ENCODE data around the gene PLAAT5. TPM values are rescaled to one million over a fixed set of nuclear protein-coding genes. Genes with fewer than 3 reads are reported as not detected.
"Not testable (repeated sequence)": the region's sequence is repeated elsewhere in the genome, so short reads cannot be mapped to it uniquely, and the experiment has no call there.

The PLAAT5 gene
- total and polyA plus RNA-seq, 2 donors from 2014 or later = 0.72 to 7.6 TPM

DNA sequence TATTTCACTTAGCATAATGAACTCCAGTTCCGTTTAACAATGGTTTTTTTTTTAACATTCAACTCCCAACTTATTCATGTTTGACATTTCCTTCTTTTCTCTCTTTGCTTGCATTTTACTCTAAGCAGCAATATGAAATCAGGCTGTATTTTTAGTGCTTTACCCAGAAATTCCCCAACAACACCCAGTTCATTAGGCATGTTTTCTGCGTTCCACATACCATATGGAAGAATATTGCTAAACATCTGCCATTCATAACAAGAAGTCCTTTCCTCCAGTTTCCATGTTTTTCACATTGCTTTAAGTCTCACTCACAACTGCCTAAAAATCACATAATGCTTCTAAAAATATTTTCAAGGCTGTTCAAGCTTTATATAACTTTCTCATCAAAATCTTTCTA is 45.8 kb downstream of the PLAAT5 start:
- TF ChIP-seq, protein P1, sequence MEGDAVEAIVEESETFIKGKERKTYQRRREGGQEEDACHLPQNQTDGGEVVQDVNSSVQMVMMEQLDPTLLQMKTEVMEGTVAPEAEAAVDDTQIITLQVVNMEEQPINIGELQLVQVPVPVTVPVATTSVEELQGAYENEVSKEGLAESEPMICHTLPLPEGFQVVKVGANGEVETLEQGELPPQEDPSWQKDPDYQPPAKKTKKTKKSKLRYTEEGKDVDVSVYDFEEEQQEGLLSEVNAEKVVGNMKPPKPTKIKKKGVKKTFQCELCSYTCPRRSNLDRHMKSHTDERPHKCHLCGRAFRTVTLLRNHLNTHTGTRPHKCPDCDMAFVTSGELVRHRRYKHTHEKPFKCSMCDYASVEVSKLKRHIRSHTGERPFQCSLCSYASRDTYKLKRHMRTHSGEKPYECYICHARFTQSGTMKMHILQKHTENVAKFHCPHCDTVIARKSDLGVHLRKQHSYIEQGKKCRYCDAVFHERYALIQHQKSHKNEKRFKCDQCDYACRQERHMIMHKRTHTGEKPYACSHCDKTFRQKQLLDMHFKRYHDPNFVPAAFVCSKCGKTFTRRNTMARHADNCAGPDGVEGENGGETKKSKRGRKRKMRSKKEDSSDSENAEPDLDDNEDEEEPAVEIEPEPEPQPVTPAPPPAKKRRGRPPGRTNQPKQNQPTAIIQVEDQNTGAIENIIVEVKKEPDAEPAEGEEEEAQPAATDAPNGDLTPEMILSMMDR (IDR thresholded peaks at IDR 0.05; ENCODE audit: borderline replicate concordance, extremely low read depth, insufficient read depth) = no peak
- no peaks in the 10 kb centered on the region for H3K9me3 ChIP-seq (ENCODE audit: control insufficient read depth in 2 of 3, insufficient read depth in 1 of 3, low read length in 3 of 3)
- no peak overlapping the region for H3K4me3 ChIP-seq (ENCODE audit: low read length in 3 of 3)
- H3K9ac ChIP-seq (ENCODE audit: low read length in 3 of 3) = no peak overlapping the region
- no peaks in the 10 kb centered on the region for H3K36me3 ChIP-seq (ENCODE audit: control insufficient read depth in 2 of 3, insufficient read depth in 3 of 3, low read length in 3 of 3)
- no peak for DNase-seq
- intact Hi-C loops (cut with DNase I) = no loop called here
- no peak overlapping the region for H3K27ac ChIP-seq (ENCODE audit: low read depth in 2 of 2, low read length in 2 of 2)
- H3K27me3 ChIP-seq (ENCODE audit: control insufficient read depth, insufficient read depth, low read length) = no peaks in the 10 kb centered on the region
- FAIRE-seq = no peak
- H3K4me1 ChIP-seq (ENCODE audit: control insufficient read depth in 2 of 3, insufficient read depth in 2 of 3, low read depth in 1 of 3, low read length in 3 of 3) = no peaks in the 10 kb centered on the region

DNA sequence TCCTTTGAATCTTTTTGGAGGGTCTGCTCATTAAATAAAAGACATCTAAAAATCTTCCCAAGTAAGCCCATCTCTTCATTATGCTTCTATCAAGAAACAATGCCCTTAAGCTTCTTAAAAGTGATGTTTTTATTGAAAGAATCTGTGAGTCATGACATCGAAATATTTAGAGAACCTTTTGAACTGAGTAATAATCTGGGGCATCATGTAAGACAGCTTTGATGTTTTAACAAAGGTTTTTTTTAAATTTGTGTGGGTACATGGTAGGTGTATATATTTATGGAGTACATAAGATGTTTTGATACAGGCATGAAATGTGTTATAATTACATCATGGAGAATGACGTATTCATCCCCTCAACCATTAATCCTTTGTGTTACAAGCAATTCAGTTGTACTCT is 46.8 kb downstream of the PLAAT5 start:
- H3K36me3 ChIP-seq (ENCODE audit: control insufficient read depth in 2 of 3, insufficient read depth in 3 of 3, low read length in 3 of 3) = no peaks in the 10 kb centered on the region
- no peaks in the 10 kb centered on the region for H3K27me3 ChIP-seq (ENCODE audit: control insufficient read depth, insufficient read depth, low read length)
- intact Hi-C loops (cut with DNase I) = no loop called here
- H3K9ac ChIP-seq (ENCODE audit: low read length in 3 of 3) = no peak overlapping the region
- no peak overlapping the region for H3K27ac ChIP-seq (ENCODE audit: low read depth in 2 of 2, low read length in 2 of 2)
- DNase-seq (no peak), FAIRE-seq (no peak)
- H3K9me3 ChIP-seq (ENCODE audit: control insufficient read depth in 2 of 3, insufficient read depth in 1 of 3, low read length in 3 of 3) = no peaks in the 10 kb centered on the region
- TF ChIP-seq, protein P1 (IDR thresholded peaks at IDR 0.05; ENCODE audit: borderline replicate concordance, extremely low read depth, insufficient read depth) = no peak
- no peak overlapping the region for H3K4me3 ChIP-seq (ENCODE audit: low read length in 3 of 3)
- no peaks in the 10 kb centered on the region for H3K4me1 ChIP-seq (ENCODE audit: control insufficient read depth in 2 of 3, insufficient read depth in 2 of 3, low read depth in 1 of 3, low read length in 3 of 3)

DNA sequence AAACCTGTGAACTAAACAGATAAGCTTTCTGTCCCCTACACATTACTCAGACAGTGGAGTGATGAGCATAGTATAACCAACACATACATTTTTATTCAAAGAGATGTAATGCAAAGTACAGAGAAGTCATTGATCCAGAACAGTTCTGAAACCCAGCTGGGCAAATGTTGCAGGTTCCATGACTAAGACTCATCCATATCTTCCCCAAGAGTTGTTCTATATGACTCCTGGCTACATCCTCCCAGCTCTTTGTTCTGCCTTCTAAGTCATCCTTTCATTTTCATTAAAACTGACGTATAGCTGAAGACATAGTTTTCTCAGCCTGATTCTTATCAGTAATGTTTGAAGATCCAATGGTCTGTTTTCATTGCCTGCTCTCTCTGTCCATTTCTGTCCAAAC is 47.3 kb downstream of the PLAAT5 start:
- H3K36me3 ChIP-seq (ENCODE audit: control insufficient read depth in 2 of 3, insufficient read depth in 3 of 3, low read length in 3 of 3) = no peaks in the 10 kb centered on the region
- H3K4me1 ChIP-seq (ENCODE audit: control insufficient read depth in 2 of 3, insufficient read depth in 2 of 3, low read depth in 1 of 3, low read length in 3 of 3) = no peaks in the 10 kb centered on the region
- FAIRE-seq (no peak), DNase-seq (no peak)
- intact Hi-C loops (cut with DNase I) = no loop called here
- no peak overlapping the region for H3K9ac ChIP-seq (ENCODE audit: low read length in 3 of 3)
- no peaks in the 10 kb centered on the region for H3K27me3 ChIP-seq (ENCODE audit: control insufficient read depth, insufficient read depth, low read length)
- TF ChIP-seq, protein P1 (IDR thresholded peaks at IDR 0.05; ENCODE audit: borderline replicate concordance, extremely low read depth, insufficient read depth) = no peak
- H3K27ac ChIP-seq (ENCODE audit: low read depth in 2 of 2, low read length in 2 of 2) = no peak overlapping the region
- H3K9me3 ChIP-seq (ENCODE audit: control insufficient read depth in 2 of 3, insufficient read depth in 1 of 3, low read length in 3 of 3) = no peaks in the 10 kb centered on the region
- H3K4me3 ChIP-seq (ENCODE audit: low read length in 3 of 3) = no peak overlapping the region

GRCh38 chr11:63435831-63436230 is 55.1 kb downstream of the PLAAT5 start:
- H3K36me3 ChIP-seq (ENCODE audit: control insufficient read depth in 2 of 3, insufficient read depth in 3 of 3, low read length in 3 of 3); H3K9me3 ChIP-seq (ENCODE audit: control insufficient read depth in 2 of 3, insufficient read depth in 1 of 3, low read length in 3 of 3); H3K9ac ChIP-seq (ENCODE audit: low read length in 3 of 3); FAIRE-seq; H3K27me3 ChIP-seq (ENCODE audit: control insufficient read depth, insufficient read depth, low read length); intact Hi-C loops (cut with DNase I); H3K4me3 ChIP-seq (ENCODE audit: low read length in 3 of 3); H3K27ac ChIP-seq (ENCODE audit: low read depth in 2 of 2, low read length in 2 of 2); DNase-seq; H3K4me1 ChIP-seq (ENCODE audit: control insufficient read depth in 2 of 3, insufficient read depth in 2 of 3, low read depth in 1 of 3, low read length in 3 of 3): not testable (repeated sequence)

GRCh38 chr11:63435351-63435750 is 55.6 kb downstream of the PLAAT5 start:
- H3K27ac ChIP-seq (ENCODE audit: low read depth in 2 of 2, low read length in 2 of 2); H3K27me3 ChIP-seq (ENCODE audit: control insufficient read depth, insufficient read depth, low read length); H3K9me3 ChIP-seq (ENCODE audit: control insufficient read depth in 2 of 3, insufficient read depth in 1 of 3, low read length in 3 of 3); intact Hi-C loops (cut with DNase I); H3K36me3 ChIP-seq (ENCODE audit: control insufficient read depth in 2 of 3, insufficient read depth in 3 of 3, low read length in 3 of 3); H3K4me1 ChIP-seq (ENCODE audit: control insufficient read depth in 2 of 3, insufficient read depth in 2 of 3, low read depth in 1 of 3, low read length in 3 of 3); DNase-seq; H3K4me3 ChIP-seq (ENCODE audit: low read length in 3 of 3); H3K9ac ChIP-seq (ENCODE audit: low read length in 3 of 3); FAIRE-seq: not testable (repeated sequence)

GRCh38 chr11:63430731-63431130 is 60.2 kb downstream of the PLAAT5 start:
- H3K36me3 ChIP-seq (ENCODE audit: control insufficient read depth in 2 of 3, insufficient read depth in 3 of 3, low read length in 3 of 3); H3K4me1 ChIP-seq (ENCODE audit: control insufficient read depth in 2 of 3, insufficient read depth in 2 of 3, low read depth in 1 of 3, low read length in 3 of 3); FAIRE-seq; DNase-seq; H3K9ac ChIP-seq (ENCODE audit: low read length in 3 of 3); H3K9me3 ChIP-seq (ENCODE audit: control insufficient read depth in 2 of 3, insufficient read depth in 1 of 3, low read length in 3 of 3); H3K4me3 ChIP-seq (ENCODE audit: low read length in 3 of 3); intact Hi-C loops (cut with DNase I); H3K27ac ChIP-seq (ENCODE audit: low read depth in 2 of 2, low read length in 2 of 2); H3K27me3 ChIP-seq (ENCODE audit: control insufficient read depth, insufficient read depth, low read length): not testable (repeated sequence)

Measured in kidney (tissue), 14 donors.